SW480 (cell line): ENCODE results near the gene FKRP.

Source experiments
- DNase-seq: peaks from one replicate; pipeline ENCODE4 v3.0.0-alpha.2; 2016; ENCODE audit warnings: low spot score

FKRP gene

DNA sequence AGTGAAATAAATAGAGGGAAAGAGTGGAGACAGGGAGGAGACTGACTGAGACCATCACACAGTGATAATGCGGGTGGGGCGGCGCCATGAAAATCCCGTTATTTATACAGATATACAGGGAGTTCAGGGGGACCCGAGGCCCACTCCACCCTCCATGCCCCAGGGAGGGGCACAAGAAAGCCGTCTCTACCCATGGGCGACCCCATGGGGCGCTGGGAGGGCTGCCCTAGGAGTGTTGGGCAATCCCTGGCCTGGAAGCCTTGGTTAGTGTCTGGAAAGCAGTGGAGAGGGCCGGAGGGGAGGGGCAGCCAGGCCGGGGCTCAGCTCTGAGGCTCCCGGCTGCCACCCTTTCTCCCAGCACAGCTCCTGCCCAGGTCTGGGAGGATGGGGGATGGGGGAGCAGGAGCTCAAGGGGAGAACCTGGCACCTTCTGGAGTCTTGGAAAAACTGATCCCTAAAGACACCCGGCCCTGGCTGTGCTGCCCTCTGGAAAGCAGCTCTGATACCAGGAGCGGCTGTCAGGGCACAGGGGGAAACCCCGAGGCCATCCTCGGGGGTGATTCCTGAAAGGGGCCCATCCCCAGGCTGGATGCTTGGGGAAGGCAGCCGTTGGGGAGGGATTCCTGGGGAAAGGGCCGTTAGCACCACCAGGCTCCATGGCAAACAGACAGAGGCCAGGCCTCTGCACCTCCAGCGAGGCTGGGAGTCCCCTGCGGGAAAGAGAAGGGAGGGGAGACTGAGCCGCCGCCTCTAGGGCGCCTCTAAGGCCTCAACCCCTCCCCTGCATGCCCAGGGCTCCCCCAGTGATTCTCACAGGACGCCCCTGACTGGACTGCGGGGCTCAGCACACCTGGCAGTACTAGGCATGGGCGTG is 26.0 kb upstream of the FKRP start:
- DNase-seq, result no peak

DNA sequence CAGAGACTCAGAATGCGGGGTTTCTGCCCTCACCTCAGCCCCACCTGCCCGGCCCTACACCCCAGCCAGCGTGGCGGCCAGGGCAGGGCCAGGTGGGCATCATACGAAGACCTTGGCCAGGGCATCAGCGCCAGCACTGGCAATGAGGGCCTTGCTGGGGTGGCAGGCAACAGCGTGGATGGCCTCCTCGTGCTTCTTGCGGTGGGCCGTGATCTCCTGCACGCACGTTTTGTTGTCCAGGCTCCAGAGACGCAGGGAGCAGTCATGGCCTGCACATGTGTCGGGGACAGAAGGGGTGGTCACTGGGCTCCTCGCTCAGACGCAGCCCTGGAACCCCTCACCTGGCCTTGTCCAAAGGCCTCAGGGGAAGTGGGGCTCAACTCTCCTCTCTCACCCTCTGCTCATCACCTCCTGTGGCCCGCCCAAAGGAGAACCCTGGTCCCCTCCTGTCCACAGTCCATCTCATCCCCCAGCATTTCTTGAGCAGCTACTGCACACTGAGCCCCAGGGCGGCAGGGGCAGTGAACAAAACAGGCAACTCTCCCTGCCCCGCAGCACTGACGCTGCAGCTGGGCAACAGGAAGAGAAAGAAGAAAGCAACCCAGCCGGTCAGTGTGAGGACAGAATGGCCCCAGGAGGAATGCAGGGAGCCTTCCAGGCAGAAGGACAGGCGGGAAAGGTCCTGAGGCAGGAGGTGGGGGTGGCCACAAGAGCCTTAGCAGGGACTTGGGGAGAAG is 25.2 kb upstream of the FKRP start:
- no peak for DNase-seq

DNA sequence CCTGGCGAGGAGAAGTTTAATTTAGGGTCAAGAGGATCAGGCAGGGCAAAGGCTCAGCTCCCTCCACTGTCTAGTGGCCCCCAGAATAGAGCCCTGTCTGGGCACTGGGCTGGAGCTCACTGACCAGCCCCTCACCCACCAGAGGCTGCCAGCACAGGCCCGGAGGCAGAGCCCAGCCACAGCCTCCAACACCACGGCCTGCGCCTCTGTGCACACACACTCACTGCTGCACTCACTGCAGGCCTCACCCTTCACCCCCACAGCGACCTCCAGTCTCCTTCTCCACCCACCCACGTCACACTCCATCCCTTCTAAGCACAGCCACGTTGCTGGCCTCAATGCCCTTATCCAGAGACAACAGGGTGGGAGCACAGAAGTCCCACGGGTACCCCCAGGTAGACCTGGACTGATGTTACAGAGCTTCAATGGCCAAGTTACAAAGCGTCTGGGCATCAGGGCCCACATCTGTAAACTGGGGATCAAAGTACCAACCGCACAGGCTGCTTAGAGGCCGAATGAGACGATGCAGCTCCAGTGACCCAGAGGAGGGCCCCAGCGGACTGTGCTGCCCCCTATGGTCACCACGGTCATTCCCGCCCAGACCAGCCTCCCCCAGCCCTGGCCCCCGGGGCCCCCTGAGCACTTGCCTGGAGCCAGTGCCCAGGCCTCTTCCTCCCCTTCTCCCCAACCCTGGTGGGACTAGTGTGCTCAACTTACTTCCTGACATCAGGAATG is 24.4 kb upstream of the FKRP start:
- no peak for DNase-seq

- peak; percentile 78 for DNase-seq
Observed at GRCh38 chr19:46722004-46722380, 23.9 kb upstream of the FKRP start.

GRCh38 chr19:46722421-46723022 is 23.3 kb upstream of the FKRP start:
- no peak for DNase-seq

DNA sequence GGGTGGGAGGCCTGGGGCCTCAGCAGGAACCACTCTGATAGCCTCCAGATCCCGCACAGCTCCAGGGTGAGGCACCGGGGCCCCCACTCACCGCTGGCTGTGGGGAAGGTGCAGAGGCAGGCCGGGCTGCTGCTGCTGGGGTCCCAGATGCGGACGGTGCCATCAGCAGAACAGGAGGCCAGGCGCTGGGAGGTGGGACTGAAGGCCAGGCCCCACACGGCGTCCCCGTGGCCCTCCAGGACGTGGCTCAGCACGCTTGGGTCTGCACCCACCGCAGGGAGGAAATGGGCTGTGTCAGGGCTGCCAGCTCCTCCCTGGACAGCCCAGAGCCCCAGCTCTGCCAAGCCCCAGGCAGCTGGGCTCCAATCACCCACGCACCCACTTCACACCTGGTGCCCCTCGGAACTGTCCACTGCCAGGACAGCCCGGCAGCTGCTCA is 22.8 kb upstream of the FKRP start:
- no peak for DNase-seq

GRCh38 chr19:46723471-46723870 is 22.4 kb upstream of the FKRP start:
- no peak for DNase-seq

- DNase-seq, result no peak
Observed at GRCh38 chr19:46724468-46724867, 21.4 kb upstream of the FKRP start.

GRCh38 chr19:46725036-46725820 is 20.6 kb upstream of the FKRP start:
- DNase-seq, result no peak

DNA sequence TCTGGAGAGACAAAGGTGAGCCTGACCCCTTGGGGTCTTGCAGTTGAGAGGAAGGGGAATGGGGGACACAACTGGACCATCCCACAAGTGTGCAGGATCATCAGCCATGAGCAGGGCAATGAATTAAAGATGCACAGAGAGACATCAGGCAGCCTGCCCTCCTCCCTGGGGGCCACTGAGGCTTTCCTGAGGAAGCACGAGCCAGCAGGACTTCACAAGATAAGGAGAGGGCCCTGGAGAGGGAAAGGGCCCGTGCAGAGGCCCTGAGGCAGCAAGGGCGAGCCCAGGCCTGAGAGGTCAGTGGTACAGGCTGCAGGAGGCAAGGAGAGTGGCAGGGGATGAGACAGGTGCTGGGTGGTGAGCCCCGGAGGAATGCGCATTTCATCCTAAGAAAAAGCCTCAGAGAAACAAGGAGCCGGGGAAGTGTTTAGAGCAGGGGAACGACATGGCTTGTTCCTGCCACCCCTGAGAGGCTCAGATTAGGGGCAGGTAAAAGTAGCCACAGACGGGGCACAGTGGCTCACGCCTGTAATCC is 19.9 kb upstream of the FKRP start:
- no peak for DNase-seq

- DNase-seq, result no peak
Observed at GRCh38 chr19:46726551-46726950, 19.3 kb upstream of the FKRP start.

- DNase-seq, result no peak
Observed at GRCh38 chr19:46726971-46727501, 18.8 kb upstream of the FKRP start.

DNA sequence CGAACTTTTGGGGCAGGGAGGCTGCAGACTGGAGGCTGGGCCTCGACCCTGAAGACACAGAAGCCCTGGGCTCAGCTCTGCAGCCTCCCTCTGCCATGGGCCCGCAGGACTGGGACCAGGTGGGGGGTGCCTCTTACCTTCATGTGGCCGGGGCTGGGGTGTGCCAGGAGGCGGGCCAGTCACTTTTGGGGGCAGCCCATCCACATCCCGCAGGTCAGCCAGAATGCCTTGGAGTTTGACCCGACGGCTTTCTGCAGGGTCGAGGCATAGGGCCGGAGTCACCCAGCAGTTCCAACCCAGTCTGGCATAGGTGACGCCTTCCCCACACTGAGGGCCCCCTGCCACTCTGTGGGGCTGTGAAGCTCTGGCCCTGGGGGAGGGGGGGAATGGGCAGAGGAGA is 18.1 kb upstream of the FKRP start:
- no peak for DNase-seq

GRCh38 chr19:46728208-46728607 is 17.6 kb upstream of the FKRP start:
- DNase-seq, result no peak

DNA sequence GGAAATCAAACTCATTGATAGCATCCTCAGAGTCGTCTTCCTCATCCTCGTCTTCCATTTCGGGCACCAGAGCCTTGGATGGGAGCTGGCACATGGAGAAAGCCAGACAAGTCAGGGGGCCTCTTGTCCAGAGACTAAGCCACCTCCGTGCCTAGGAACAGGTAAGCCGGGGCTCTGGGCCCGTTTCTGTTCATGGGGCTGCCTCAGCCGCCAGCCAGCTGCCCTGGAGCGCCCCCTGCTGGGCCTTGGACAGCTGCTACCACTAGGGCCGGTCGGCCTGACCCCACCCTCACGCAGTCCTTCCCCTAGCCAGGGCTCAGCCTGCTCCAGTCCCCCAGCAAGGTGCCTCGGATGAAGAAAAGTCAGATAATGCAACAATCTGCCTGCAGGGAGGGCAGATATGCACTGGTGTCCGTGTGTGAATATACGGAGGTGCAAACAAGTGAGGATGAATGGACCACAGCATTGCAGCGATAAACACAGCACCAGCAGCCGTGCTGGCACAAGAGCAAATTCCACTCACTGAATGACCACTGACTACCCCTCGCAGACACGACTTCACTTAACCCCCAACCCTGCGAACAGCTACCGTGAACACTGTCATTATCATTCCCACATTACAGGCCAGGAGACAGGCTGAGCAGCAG is 17.0 kb upstream of the FKRP start:
- DNase-seq, result peak; percentile 49

DNA sequence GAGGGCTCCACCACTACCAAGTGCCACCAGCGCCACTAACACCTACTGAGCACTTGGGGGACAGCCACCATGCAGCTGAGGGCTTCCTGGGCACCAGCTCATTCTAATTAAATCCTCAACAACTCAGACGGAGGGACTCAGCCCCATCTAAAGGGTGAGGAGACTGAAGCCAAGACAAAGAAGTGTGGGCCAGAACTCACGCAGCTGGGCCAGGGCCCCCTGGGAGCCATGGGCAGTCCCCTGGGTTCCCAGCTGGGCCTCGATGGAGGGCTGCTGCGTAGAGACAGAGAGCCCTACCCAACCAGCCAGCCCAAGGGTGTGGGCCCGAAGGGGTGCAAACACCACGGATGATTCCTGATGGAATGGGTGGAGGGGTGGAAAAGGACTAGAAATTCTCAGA is 16.2 kb upstream of the FKRP start:
- DNase-seq, result no peak

- no peak for DNase-seq
Observed at GRCh38 chr19:46730187-46730586, 15.7 kb upstream of the FKRP start.

GRCh38 chr19:46730595-46730994 is 15.3 kb upstream of the FKRP start:
- DNase-seq, result no peak

DNA sequence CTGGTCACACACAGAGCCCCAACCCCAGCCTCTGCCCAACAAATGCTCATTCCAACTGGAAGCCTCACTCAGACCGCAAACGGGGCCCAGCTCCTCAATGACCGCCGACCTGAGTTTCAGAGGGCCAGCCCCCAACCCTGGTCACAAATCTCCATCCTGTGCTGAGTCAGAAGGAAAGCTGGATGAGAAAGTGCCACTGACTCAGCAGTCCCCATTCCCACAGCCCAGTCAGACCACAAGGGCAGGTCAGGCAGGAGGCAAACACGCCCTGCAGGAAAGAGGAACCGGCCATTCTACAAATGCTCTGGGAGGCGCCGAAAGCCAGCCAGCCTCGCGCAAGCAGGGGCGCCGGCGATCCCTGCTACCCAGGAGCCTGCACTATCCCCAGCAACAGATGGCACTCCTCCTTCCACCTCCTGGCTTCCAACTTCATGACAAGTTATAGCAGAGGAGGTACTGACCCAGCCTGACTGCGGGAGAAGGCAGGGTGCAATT is 14.8 kb upstream of the FKRP start:
- peak; percentile 54 for DNase-seq

DNA sequence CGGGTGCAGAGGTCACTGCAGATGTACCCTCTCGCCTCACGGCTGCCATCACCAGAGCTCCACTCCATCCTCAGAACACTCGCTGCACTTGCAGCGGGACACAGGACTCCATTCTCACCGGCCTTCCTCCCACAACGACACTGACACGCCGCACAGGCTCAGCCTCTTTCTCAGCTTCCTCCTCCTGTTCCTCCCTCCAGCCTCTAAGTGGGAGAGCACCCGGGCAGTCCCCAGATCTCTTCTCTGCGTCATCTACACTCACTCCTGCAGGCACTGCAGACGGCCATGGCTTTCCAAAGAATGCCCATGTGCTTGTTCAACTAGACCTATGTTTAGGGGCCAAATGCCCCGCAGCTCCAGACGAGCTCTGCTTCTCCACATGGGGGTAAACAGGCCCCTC is 14.3 kb upstream of the FKRP start:
- DNase-seq, result no peak
